ENCODE data around the gene CDYL. TPM values are rescaled to one million over a fixed set of nuclear protein-coding genes. Genes with fewer than 3 reads are reported as not detected.
A peak's percentile ranks its signal among the peaks of the same experiment; 100 is the strongest.

The CDYL gene
- polyA plus RNA-seq, 5 donors: 25.2 to 31.9 (median 31.4) TPM

GRCh38 chr6:4772750-4773149, 3.5 kb upstream of the CDYL start:
- DNase-seq: no peak

GRCh38 chr6:4773181-4773580, 3.0 kb upstream of the CDYL start:
- no peak for DNase-seq

GRCh38 chr6:4774296-4774695, 1.9 kb upstream of the CDYL start:
- no peak for DNase-seq

GRCh38 chr6:4774715-4775493, 1.3 kb upstream of the CDYL start:
- DNase-seq: no peak

- DNase-seq: peak; percentile 52 to 53
Measured at GRCh38 chr6:4775494-4776130, 592 bp upstream of the CDYL start.

GRCh38 chr6:4776493-4777393, 539 bp downstream of the CDYL start:
- DNase-seq: no peak

- no peak for DNase-seq
Measured at GRCh38 chr6:4777394-4777935, 1.3 kb downstream of the CDYL start.

- DNase-seq: no peak
Measured at GRCh38 chr6:4778086-4778485, 1.9 kb downstream of the CDYL start.

- no peak for DNase-seq
Measured at GRCh38 chr6:4780360-4780812, 4.2 kb downstream of the CDYL start.

GRCh38 chr6:4781426-4781825, 5.2 kb downstream of the CDYL start:
- DNase-seq: no peak

GRCh38 chr6:4781967-4782575, 5.9 kb downstream of the CDYL start:
- no peak for DNase-seq

GRCh38 chr6:4786996-4787395, 10.8 kb downstream of the CDYL start:
- DNase-seq: no peak

- DNase-seq: no peak
Measured at GRCh38 chr6:4788482-4788881, 12.3 kb downstream of the CDYL start.

GRCh38 chr6:4788953-4789584, 12.9 kb downstream of the CDYL start:
- DNase-seq: no peak

GRCh38 chr6:4790158-4790899, 14.1 kb downstream of the CDYL start:
- DNase-seq: no peak

- DNase-seq: peak in 1 of 2 donors; percentile 63
Measured at GRCh38 chr6:4794140-4794707, 18.0 kb downstream of the CDYL start.

- no peak for DNase-seq
Measured at GRCh38 chr6:4797587-4797986, 21.4 kb downstream of the CDYL start.

GRCh38 chr6:4799912-4800311, 23.7 kb downstream of the CDYL start:
- DNase-seq: no peak

GRCh38 chr6:4800662-4801061, 24.5 kb downstream of the CDYL start:
- DNase-seq: no peak
